H1 (cell line): ENCODE data around the gene GRID1. TPM values are rescaled to one million over a fixed set of nuclear protein-coding genes. Genes with fewer than 3 reads are reported as not detected.

Experiments used
- BRCA1 ChIP-seq: IDR thresholded peaks from 2 replicates; pipeline ENCODE4 v1.6.1; 2012; ENCODE audit warnings: low read depth, low read length, improper control_type of control experiment
- CTCF ChIP-seq, 3 experiments: IDR thresholded peaks; 1 replicate in 2 of 3; 2 replicates in 1 of 3; pipeline versions ENCODE4 v1.5.1 to v1.6.1; 2011; ENCODE audit warnings: low read length in 3 of 3, mild to moderate bottlenecking in 3 of 3, inconsistent platforms in 2 of 3, low read depth in 1 of 3, moderate library complexity in 1 of 3; ENCODE audit not compliant: insufficient read depth in 1 of 3; ENCODE audit errors: control extremely low read depth in 1 of 3
- E2F6 ChIP-seq: IDR thresholded peaks from 2 replicates; pipeline ENCODE4 v1.6.1; 2012; ENCODE audit warnings: inconsistent platforms
- POLR2AphosphoS5 ChIP-seq: IDR thresholded peaks from 2 replicates; pipeline ENCODE4 v1.6.1; 2011; ENCODE audit warnings: low read depth, low read length
- RAD21 ChIP-seq, 2 experiments: IDR thresholded peaks in 1 of 2; conservative IDR thresholded peaks in 1 of 2; 2 replicates each; pipeline ENCODE4 v1.6.1; 2011; ENCODE audit warnings: low read depth in 2 of 2, low read length in 2 of 2, improper control_type of control experiment in 1 of 2, inconsistent platforms in 1 of 2, mild to moderate bottlenecking in 1 of 2, moderate library complexity in 1 of 2
- SUZ12 ChIP-seq: fragments of 200-600 bp; sonication (generic); IDR thresholded peaks from 2 replicates; pipeline ENCODE4 v1.6.1; 2012; ENCODE audit warnings: mild to moderate bottlenecking, inconsistent platforms, low read length, moderate library complexity, mixed read lengths
- polyA plus RNA-seq, 7 experiments: library from polyadenylated mRNA; depleted of rRNA in 3 of 7; stranded (reverse) in 5 of 7; unstranded in 2 of 7; fragments of >200 nt in 5 of 7; fragments of 200-250 nt in 2 of 7; gene quantifications; 1 replicate in 5 of 7; 2 replicates in 1 of 7; 4 replicates in 1 of 7; pipeline versions ENCODE4 v1.2.1 to v1.2.3, GENCODE V29; 2011 to 2013; ENCODE audit warnings: missing spikeins in 2 of 7, mixed read lengths in 2 of 7
- total RNA-seq: library from RNA; stranded (reverse); fragmentation: NEBNext Ultra II Directional; extraction: Animal tissue kit (Norgen Biotek cat#: 25700); gene quantifications from 2 replicates; pipeline ENCODE4 v1.2.1, GENCODE V29; 2021

Gene GRID1
- total and polyA plus RNA-seq, 2 of the 8 experiments (the other 6 are each of a cell fraction or from before 2014, with no cell fraction given): 0.22 to 0.30 TPM

- no peak for TF ChIP-seq BRCA1
- TF ChIP-seq E2F6: no peak
- no peak for TF ChIP-seq CTCF (IDR thresholded peaks at IDR 0.05; ENCODE audit: control extremely low read depth in 1 of 3, insufficient read depth in 1 of 3, low read depth in 1 of 3, low read length in 3 of 3)
- no peak for TF ChIP-seq SUZ12
- no peak for TF ChIP-seq RAD21 (IDR thresholded peaks at IDR 0.05 in 1 of 2, conservative IDR thresholded peaks at IDR 0.05 in 1 of 2; ENCODE audit: low read depth in 2 of 2, low read length in 2 of 2)
- TF ChIP-seq POLR2AphosphoS5: no peak
These were observed 373.5 kb downstream of the GRID1 start (continued) for GRCh38 chr10:85993140-85993539.
